ENCODE measurements around the gene SLC35E3. TPM values are rescaled to one million over a fixed set of nuclear protein-coding genes. Genes with fewer than 3 reads are reported as not detected.

The SLC35E3 gene
- total RNA-seq, 1 donor: 5.8 TPM

DNA sequence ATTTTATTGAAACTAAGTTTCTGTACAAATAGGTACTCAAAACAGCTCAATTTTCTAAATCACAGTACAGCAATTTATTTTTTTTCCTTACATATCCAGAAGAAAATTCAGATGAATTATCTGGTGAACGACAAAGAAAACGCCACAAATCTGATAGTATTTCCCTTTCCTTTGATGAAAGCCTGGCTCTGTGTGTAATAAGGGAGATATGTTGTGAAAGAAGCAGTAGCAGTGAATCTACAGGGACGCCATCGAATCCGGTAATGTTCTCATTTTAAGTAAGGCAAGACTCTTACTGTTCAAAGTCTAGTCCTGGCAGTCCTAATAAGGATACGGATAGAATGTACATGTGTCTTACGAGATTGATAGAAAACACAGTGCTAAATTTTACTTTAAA, 82.7 kb downstream of the SLC35E3 start:
- Histone ChIP-seq H3K4me3 (ENCODE audit: insufficient read depth, low read length) (no peak overlapping the region), H2AFZ (ENCODE audit: low read length) (no peak overlapping the region), H3K9me3 (ENCODE audit: low read depth, low read length) (no peaks in the 10 kb centered on the region), H3K27ac (ENCODE audit: low read depth, low read length) (peak overlapping the region; percentile 65), H4K20me1 (ENCODE audit: insufficient read depth, low read length) (peaks cover 23% of the 10 kb centered on the region), H3K4me1 (ENCODE audit: insufficient read depth, low read length) (peaks cover 6% of the 10 kb centered on the region), H3K27me3 (ENCODE audit: insufficient read depth, low read length) (no peaks in the 10 kb centered on the region), H3K4me2 (ENCODE audit: insufficient read depth, low read length) (no peak overlapping the region), H3K36me3 (ENCODE audit: insufficient read depth, low read length) (peaks cover 92% of the 10 kb centered on the region), H3K79me2 (ENCODE audit: insufficient read depth, low read length) (peaks cover 36% of the 10 kb centered on the region)
- TF ChIP-seq CTCF (IDR thresholded peaks at IDR 0.05; ENCODE audit: extremely low read depth, low read depth, low read length): no peak
- DNase-seq (ENCODE audit: insufficient read length, low spot score, missing footprints): no peak

Other genes starting within 250 kb of the SLC35E3 start
- gene RAP1B, start 135.3 kb upstream of the SLC35E3 start, total RNA-seq: 231 and 243 TPM in 2 replicates
- 34.5 and 43.8 TPM in 2 replicates for gene NUP107, start 59.2 kb upstream of the SLC35E3 start, total RNA-seq
- 189 and 225 TPM in 2 replicates for gene MDM2, start 62.0 kb downstream of the SLC35E3 start, total RNA-seq
- 1.8 and 3.6 TPM in 2 replicates for gene CPM, start 187.0 kb downstream of the SLC35E3 start, total RNA-seq